ENCODE results near the gene DYNC1H1.
A peak's percentile ranks its signal among the peaks of the same experiment; 100 is the strongest.

Gene DYNC1H1

DNA sequence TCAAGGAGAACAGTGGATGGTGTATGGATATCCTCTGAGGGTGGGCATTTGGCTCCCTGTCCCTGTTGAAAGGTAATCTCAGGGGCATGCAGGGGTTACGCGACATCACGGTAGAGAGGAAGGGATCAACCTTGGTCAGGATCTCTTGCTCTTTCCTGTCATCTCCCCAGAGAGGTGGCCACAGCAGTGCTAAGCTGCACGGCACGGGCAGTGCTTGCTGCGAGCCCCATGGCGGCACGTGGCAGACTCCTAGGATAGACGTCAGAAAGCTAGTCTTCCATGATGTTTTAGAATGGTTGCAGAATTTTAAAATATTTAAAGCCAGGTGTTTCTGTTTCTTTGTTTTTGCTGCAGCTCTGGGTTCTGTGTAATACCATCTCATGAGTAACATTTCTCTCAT, 41.0 kb downstream of the DYNC1H1 start:
- DNase-seq: no peak

GRCh38 chr14:102007916-102008418, 43.6 kb downstream of the DYNC1H1 start:
- no peak for DNase-seq

DNA sequence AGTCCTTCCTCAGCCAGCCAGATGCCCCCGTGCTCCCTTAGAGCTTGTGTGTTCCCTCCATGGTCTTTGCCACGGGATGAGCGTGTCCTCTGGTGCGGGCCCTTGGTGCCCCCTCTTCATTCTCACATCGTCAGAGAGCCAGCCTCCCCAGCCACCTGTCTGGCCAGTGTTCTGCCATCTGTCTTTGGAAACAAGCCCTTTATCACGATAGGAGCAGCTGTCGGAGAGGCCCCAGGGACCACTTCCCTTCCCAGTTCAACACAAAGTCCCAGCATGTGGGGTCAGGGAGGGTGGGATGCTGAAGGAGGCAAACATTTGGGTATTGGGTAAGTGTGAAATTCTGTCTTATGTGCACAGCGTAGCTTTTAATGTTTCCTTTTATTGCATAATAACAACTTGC, 44.5 kb downstream of the DYNC1H1 start:
- DNase-seq: no peak

DNA sequence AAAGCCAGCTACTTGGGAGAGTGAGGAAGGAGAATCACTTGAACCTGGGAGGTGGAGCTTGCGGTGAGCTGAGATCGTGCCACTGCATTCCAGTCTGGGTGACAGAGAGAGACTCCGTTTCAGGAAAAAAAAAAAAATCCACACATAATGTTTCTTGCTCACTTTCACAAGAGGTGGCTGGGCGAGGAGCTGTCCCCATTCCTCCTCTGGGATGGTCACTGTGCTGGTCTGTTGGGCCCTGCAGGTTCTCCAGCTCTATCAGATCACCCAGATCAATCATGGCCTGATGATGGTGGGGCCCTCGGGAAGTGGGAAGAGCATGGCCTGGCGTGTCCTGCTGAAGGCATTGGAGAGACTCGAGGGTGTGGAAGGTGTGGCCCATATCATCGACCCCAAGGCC, 47.3 kb downstream of the DYNC1H1 start:
- DNase-seq: no peak

DNA sequence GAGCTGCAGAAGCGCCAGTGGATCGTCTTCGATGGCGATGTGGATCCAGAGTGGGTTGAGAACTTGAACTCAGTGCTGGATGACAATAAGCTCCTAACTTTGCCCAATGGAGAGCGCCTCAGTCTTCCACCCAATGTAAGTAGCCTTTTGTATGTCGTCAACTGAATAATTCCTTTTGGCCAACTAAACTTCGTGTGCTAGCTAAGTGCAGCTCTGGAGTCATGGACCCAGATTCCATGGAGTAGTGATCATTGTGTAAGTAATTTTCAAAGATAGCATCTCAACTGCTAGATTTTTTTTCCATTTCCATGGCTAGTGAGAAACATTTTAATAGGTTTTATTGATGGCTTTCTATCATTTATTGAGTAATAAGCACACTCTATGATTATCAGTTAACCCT, 48.0 kb downstream of the DYNC1H1 start:
- no peak for DNase-seq

- DNase-seq: no peak
Observed at GRCh38 chr14:102013669-102014200, 49.4 kb downstream of the DYNC1H1 start.

- DNase-seq: no peak
Observed at GRCh38 chr14:102015045-102015685, 50.8 kb downstream of the DYNC1H1 start.

- no peak for DNase-seq
Observed at GRCh38 chr14:102015771-102016170, 51.4 kb downstream of the DYNC1H1 start.

GRCh38 chr14:102016420-102017090, 52.2 kb downstream of the DYNC1H1 start:
- DNase-seq: no peak

DNA sequence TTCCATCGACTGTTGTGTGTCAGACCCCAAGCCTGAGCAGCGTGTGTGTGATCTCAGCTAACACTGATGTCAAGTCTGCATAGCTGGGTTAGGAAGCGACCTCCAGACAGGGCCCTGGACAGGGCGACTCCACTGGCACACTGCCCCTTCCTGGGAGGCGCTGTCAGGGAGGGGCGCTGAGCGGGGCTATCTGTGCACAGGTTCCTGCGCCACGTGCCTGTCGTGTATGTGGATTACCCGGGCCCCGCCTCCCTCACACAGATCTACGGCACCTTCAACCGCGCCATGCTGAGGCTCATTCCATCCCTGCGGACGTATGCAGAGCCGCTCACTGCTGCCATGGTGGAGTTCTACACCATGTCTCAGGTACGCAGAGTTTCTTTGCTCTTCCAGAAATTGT, 53.9 kb downstream of the DYNC1H1 start:
- DNase-seq: no peak

DNA sequence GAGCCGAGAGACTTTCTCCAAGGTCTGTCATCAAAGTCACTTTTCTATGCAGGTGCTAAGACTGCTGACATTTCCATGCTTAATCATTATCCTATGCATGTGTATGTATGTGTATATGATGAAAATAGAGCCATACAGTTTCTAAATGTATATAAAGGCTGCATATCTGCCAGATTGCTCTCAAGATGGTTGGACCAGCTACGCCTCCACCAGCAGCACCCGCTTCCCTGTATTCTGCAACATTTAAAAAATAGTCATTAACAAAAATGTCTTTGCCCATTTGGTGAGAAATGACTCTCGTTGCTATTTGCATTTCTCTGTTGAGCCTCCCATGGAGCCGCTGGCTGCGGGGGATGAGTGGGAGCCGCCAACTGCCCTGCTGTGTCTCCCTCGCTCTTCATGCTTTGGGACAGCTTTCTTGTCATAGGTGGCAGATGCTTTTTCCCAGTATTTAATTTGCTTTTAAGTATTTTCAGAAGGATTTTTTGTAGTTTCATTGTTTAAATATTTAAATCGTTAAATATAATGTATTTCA, 54.7 kb downstream of the DYNC1H1 start:
- no peak for DNase-seq

DNA sequence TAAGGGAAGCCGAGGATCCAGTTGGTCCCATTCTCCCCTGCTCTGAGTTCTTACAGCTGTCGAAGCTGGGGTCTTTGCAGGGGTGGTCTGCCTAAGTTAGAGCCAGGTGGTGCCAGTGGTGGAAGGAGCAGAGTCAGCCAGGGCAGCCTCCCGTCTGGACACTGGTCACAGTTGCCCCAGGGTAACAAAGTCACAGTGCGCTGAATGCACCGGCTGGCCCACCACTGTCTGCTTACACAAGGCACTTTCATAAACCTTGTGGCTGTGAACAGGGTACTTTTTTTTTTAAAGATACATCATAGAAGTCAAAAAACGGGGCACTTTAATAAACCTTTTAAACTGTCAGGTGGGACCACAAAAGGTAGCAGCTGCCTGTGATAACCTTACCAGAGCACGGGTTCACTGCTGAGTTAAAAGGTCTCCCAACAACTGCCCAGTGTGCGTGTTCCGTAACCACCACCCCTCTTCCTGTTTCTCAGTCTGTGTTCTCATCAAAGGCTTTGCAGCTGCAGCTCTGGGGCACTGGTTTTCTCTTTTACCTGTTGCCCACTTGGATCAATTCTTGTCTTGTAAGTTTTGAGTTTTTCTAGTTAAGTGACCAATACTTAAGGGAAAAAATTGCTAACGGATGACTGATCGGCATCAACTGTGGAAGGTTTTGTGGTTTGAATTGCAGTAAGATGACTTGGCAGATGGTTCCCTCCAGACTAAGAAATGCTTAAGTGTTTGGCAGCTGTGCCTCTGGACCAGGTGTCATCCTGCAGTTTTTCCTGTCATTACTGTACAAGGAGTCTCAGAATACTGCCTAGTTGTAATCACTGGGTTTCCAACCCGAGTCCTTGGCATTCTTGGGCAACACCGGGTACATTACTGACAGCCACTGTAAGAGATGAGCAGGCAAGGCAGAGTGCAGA, 55.9 kb downstream of the DYNC1H1 start:
- peak; percentile 54 for DNase-seq

DNA sequence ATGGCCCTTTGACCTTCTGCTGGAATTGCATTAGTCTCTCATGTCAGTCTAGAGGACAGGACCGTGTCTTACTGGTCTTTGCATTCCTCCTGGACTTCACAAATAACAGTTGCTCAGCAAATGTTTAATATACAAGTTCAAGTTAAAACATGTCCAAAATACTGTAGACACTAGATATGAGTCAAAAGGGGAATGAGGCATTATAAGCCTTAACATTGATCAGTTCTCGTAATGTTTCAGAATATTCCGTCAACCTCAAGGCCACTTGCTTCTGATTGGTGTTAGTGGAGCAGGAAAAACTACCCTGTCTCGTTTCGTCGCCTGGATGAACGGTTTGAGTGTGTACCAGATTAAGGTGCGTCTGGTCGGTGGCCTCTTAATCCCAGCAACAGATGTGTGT, 62.6 kb downstream of the DYNC1H1 start:
- DNase-seq: no peak

GRCh38 chr14:102027951-102028350, 63.6 kb downstream of the DYNC1H1 start:
- no peak for DNase-seq

- DNase-seq: no peak
Observed at GRCh38 chr14:102028733-102029132, 64.4 kb downstream of the DYNC1H1 start.

GRCh38 chr14:102029956-102030355, 65.6 kb downstream of the DYNC1H1 start:
- no peak for DNase-seq

DNA sequence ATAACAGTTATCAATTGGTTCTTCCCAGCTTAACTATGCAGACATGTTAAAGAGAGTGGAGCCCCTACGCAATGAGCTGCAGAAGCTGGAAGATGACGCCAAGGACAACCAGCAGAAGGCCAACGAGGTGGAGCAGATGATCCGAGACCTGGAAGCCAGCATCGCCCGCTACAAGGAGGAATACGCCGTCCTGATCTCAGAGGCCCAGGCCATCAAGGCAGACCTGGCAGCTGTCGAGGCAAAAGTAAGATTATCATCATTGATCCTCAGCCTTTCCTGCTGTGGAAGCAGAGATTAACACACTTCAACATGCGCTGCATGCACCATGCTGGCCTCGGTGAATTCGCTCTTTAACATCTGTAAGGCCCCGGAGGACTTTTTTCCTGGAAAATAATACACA, 68.9 kb downstream of the DYNC1H1 start:
- no peak for DNase-seq

DNA sequence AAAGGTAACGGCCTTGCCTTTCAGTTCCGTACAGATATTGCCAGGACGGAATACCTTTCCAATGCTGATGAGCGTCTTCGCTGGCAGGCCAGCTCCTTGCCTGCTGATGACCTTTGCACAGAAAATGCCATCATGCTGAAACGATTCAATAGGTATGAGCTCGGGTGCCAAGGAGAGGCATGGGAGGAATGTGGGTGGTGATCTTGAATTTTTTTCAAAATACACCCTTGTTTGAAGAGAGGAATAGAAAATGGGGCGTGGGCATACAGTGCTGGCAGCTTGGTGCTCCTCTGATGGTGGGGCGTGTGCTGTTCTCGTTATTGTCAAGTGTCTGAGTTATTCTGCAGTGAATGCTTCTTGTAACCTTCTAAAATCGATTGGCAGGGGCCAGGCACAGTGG, 69.9 kb downstream of the DYNC1H1 start:
- DNase-seq: no peak

DNA sequence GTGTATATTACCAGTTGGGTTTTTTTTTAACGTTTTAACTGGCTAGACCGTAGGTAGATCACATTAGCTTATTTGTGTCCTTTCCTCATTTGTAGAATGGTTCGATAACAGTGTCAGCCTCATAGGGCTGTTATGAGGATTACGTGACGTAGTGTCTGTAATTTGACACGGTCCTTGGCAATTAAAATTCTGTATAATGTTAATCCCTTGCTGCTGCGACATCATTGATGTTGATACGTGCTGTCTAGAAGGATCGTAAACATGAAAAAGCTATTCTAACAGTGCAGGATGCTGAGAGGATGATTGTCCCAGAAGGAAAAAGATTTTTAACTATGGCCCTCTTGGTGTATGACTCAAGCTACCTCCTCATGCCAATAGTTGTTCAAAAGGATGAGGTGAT, 71.5 kb downstream of the DYNC1H1 start:
- no peak for DNase-seq

- DNase-seq: no peak
Observed at GRCh38 chr14:102037686-102038085, 73.3 kb downstream of the DYNC1H1 start.

DNA sequence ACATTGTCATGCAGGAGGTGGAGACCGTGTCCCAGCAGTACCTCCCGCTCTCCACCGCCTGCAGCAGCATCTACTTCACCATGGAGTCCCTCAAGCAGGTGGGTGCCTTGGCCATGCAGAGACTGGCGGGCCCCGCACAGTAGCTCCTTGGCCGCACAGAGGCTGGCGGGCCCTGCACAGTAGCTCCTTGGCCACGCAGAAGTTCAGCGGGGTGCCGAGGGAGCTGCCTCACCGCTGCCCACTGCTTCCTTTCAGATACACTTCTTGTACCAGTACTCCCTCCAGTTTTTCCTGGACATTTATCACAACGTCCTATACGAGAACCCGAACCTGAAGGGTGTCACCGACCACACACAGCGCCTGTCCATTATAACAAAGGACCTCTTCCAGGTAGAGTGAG, 74.8 kb downstream of the DYNC1H1 start:
- DNase-seq: no peak

GRCh38 chr14:102040153-102040552, 75.8 kb downstream of the DYNC1H1 start:
- DNase-seq: no peak

DNA sequence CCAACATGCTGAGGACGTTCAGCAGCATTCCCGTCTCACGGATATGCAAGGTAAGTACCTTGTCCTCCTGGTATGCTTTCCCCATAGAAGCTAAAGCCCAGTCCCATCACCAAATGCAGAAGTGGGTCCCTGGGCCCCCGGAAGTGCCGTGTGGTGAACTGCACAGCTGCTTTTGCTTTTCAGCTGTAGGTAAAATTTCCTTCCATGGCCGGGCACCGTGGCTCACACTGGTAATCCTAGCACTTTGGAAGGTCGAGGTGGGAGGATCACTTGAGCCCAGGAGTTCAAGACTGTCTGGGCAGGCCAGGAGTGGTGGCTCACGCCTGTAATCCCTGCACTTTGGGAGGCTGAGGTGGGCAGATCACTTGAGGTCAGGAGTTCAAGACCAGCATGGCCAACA, 78.3 kb downstream of the DYNC1H1 start:
- DNase-seq: no peak

Measured in CD4-positive, alpha-beta T cell treated with Interleukin-6 for 4 hours (primary cell).